Astrocyte (in vitro differentiated cells and primary cell): ENCODE results near the gene SMARCA2. TPM values are rescaled to one million over a fixed set of nuclear protein-coding genes. Genes with fewer than 3 reads are reported as not detected.

Experiments
- DNase-seq: peaks from one replicate; pipeline ENCODE4 v3.0.0-alpha.2; 2010; ENCODE audit warnings: low read depth
- FAIRE-seq: peaks from 2 replicates; lab custom pipeline; 2011; peaks lifted over from hg19 to GRCh38; lab: Jason Lieb, UNC
- H2AFZ ChIP-seq: 2 replicates; pipeline ENCODE4 v1.6.0; 2012; ENCODE audit warnings: low read depth, low read length, inconsistent platforms
- H3K27ac ChIP-seq: 2 replicates; pipeline ENCODE4 v1.5.1; 2011; ENCODE audit warnings: low read depth, low read length, inconsistent platforms
- H3K27me3 ChIP-seq: 2 replicates; pipeline ENCODE4 v1.6.0; 2011; ENCODE audit warnings: low read length, inconsistent platforms; ENCODE audit not compliant: insufficient read depth
- H3K36me3 ChIP-seq: 2 replicates; pipeline ENCODE4 v1.5.1; 2011; ENCODE audit warnings: low read length, inconsistent platforms; ENCODE audit not compliant: insufficient read depth
- H3K4me1 ChIP-seq: 2 replicates; pipeline ENCODE4 v1.5.1; 2011; ENCODE audit warnings: low read length, inconsistent platforms; ENCODE audit not compliant: insufficient read depth
- H3K4me2 ChIP-seq: 2 replicates; pipeline ENCODE4 v1.6.0; 2012; ENCODE audit warnings: low read length, inconsistent platforms
- H3K4me3 ChIP-seq: 2 replicates; pipeline ENCODE4 v1.5.1; 2011; ENCODE audit warnings: low read depth, mild to moderate bottlenecking, low read length, inconsistent platforms; ENCODE audit not compliant: insufficient read depth
- H3K79me2 ChIP-seq: 2 replicates; pipeline ENCODE4 v1.6.0; 2012; ENCODE audit warnings: mild to moderate bottlenecking, low read length, inconsistent platforms; ENCODE audit not compliant: insufficient read depth
- H3K9ac ChIP-seq: 2 replicates; pipeline ENCODE4 v1.6.0; 2012; ENCODE audit warnings: mild to moderate bottlenecking, low read length, inconsistent platforms
- H3K9me3 ChIP-seq: 2 replicates; pipeline ENCODE4 v1.5.1; 2012; ENCODE audit warnings: low read depth, mild to moderate bottlenecking, low read length, inconsistent platforms; ENCODE audit not compliant: insufficient read depth
- H4K20me1 ChIP-seq: 2 replicates; pipeline ENCODE4 v1.6.0; 2012; ENCODE audit warnings: low read length, inconsistent platforms; ENCODE audit not compliant: insufficient read depth
- H3K27ac Mint-ChIP-seq: one replicate; pipeline ENCODE4 v1.8.0; 2021; ENCODE audit warnings: mild to moderate bottlenecking, mixed read lengths; ENCODE audit not compliant: unreplicated experiment
- H3K27me3 Mint-ChIP-seq: one replicate; pipeline ENCODE4 v1.8.0; 2021; ENCODE audit warnings: low read depth, mixed read lengths; ENCODE audit not compliant: unreplicated experiment
- H3K36me3 Mint-ChIP-seq: one replicate; pipeline ENCODE4 v1.8.0; 2021; ENCODE audit warnings: low read depth, mixed read lengths; ENCODE audit not compliant: unreplicated experiment
- H3K4me1 Mint-ChIP-seq: one replicate; pipeline ENCODE4 v1.8.0; 2021; ENCODE audit warnings: low read depth, mixed read lengths; ENCODE audit not compliant: unreplicated experiment
- H3K4me3 Mint-ChIP-seq: one replicate; pipeline ENCODE4 v1.8.0; 2021; ENCODE audit warnings: mild to moderate bottlenecking, moderate library complexity, mixed read lengths; ENCODE audit not compliant: unreplicated experiment
- H3K9me3 Mint-ChIP-seq: one replicate; pipeline ENCODE4 v1.8.0; 2021; ENCODE audit warnings: mild to moderate bottlenecking, mixed read lengths; ENCODE audit not compliant: unreplicated experiment
- EZH2 ChIP-seq: IDR thresholded peaks from 2 replicates; pipeline ENCODE4 v1.6.1; 2012; ENCODE audit warnings: mild to moderate bottlenecking, low read length, inconsistent platforms; ENCODE audit not compliant: insufficient read depth
- total RNA-seq: library from RNA; stranded (reverse); gene quantifications from 2 replicates; pipeline ENCODE4 v1.2.1, GENCODE V29; 2021
- TF ChIP-seq, protein P1 (sequence below): IDR thresholded peaks from 2 replicates; pipeline ENCODE4 v1.5.1; 2011; ENCODE audit warnings: low read depth, mild to moderate bottlenecking, inconsistent platforms, low read length, moderate library complexity; ENCODE audit not compliant: insufficient read depth

Gene SMARCA2
- total RNA-seq, 1 donor from 2014 or later = 54.2 TPM

DNA sequence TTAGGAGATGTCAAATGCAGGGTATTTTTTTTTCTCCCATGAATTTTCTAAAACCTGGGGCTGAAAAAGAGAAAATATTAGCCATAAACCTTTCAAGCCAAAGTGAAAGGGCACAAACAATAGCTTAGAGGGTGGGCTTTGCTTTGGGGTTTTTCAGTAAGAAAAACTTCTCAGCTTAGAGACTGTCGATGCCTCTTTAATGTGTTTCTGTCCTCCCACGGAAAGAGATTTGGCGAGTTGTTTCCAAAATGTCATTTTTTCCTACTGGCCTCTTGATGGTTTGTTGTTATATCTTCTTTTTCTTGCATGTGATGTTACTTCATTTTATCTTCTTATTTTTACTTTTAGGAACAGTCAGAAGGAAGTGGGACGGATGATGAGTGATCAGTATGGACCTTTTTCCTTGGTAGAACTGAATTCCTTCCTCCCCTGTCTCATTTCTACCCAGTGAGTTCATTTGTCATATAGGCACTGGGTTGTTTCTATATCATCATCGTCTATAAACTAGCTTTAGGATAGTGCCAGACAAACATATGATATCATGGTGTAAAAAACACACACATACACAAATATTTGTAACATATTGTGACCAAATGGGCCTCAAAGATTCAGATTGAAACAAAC lies 177.3 kb downstream of the SMARCA2 start:
- H3K4me1 Mint-ChIP-seq = peaks cover 9% of the 10 kb centered on the region
- H3K9ac ChIP-seq = no peak overlapping the region
- H3K36me3 ChIP-seq = peaks cover 7% of the 10 kb centered on the region
- no peaks in the 10 kb centered on the region for H4K20me1 ChIP-seq
- H3K27ac Mint-ChIP-seq = peak overlapping the region; percentile 2
- H3K79me2 ChIP-seq = no peaks in the 10 kb centered on the region
- H3K27me3 Mint-ChIP-seq = no peaks in the 10 kb centered on the region
- no peak overlapping the region for H3K4me2 ChIP-seq
- FAIRE-seq (no peak), DNase-seq (no peak)
- no peaks in the 10 kb centered on the region for H3K9me3 ChIP-seq
- H3K4me3 ChIP-seq = no peak overlapping the region
- H3K9me3 Mint-ChIP-seq = no peaks in the 10 kb centered on the region
- no peak overlapping the region for H3K27ac ChIP-seq
- no peaks in the 10 kb centered on the region for H3K4me1 ChIP-seq
- H2AFZ ChIP-seq = no peak overlapping the region
- H3K36me3 Mint-ChIP-seq = peaks cover 15% of the 10 kb centered on the region
- TF ChIP-seq EZH2 = no peak
- TF ChIP-seq, protein P1, sequence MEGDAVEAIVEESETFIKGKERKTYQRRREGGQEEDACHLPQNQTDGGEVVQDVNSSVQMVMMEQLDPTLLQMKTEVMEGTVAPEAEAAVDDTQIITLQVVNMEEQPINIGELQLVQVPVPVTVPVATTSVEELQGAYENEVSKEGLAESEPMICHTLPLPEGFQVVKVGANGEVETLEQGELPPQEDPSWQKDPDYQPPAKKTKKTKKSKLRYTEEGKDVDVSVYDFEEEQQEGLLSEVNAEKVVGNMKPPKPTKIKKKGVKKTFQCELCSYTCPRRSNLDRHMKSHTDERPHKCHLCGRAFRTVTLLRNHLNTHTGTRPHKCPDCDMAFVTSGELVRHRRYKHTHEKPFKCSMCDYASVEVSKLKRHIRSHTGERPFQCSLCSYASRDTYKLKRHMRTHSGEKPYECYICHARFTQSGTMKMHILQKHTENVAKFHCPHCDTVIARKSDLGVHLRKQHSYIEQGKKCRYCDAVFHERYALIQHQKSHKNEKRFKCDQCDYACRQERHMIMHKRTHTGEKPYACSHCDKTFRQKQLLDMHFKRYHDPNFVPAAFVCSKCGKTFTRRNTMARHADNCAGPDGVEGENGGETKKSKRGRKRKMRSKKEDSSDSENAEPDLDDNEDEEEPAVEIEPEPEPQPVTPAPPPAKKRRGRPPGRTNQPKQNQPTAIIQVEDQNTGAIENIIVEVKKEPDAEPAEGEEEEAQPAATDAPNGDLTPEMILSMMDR = no peak
- no peak overlapping the region for H3K4me3 Mint-ChIP-seq
- no peaks in the 10 kb centered on the region for H3K27me3 ChIP-seq

- Mint-ChIP-seq H3K27ac (no peak overlapping the region), H3K27me3 (no peaks in the 10 kb centered on the region), H3K4me1 (peaks cover 8% of the 10 kb centered on the region), H3K36me3 (peaks cover 15% of the 10 kb centered on the region), H3K4me3 (no peak overlapping the region), H3K9me3 (no peaks in the 10 kb centered on the region)
- H3K9me3 ChIP-seq = no peaks in the 10 kb centered on the region
- FAIRE-seq (no peak), DNase-seq (no peak)
- no peaks in the 10 kb centered on the region for H3K27me3 ChIP-seq
- no peaks in the 10 kb centered on the region for H3K79me2 ChIP-seq
- H3K4me3 ChIP-seq = no peak overlapping the region
- H3K36me3 ChIP-seq = peaks cover 7% of the 10 kb centered on the region
- no peak for TF ChIP-seq EZH2
- TF ChIP-seq, protein P1 = no peak
- no peaks in the 10 kb centered on the region for H4K20me1 ChIP-seq
- no peaks in the 10 kb centered on the region for H3K4me1 ChIP-seq
- no peak overlapping the region for H3K27ac ChIP-seq
- H3K9ac ChIP-seq = no peak overlapping the region
- no peak overlapping the region for H3K4me2 ChIP-seq
- no peak overlapping the region for H2AFZ ChIP-seq
These were observed 178.4 kb downstream of the SMARCA2 start for GRCh38 chr9:2193552-2193951.

- peaks cover 6% of the 10 kb centered on the region for H3K4me1 Mint-ChIP-seq
- Histone ChIP-seq H3K4me2 (no peak overlapping the region), H3K36me3 (peaks cover 5% of the 10 kb centered on the region), H3K27ac (no peak overlapping the region), H3K9me3 (no peaks in the 10 kb centered on the region), H2AFZ (no peak overlapping the region), H3K9ac (no peak overlapping the region), H3K27me3 (no peaks in the 10 kb centered on the region), H4K20me1 (no peaks in the 10 kb centered on the region), H3K4me1 (no peaks in the 10 kb centered on the region), H3K79me2 (no peaks in the 10 kb centered on the region), H3K4me3 (no peak overlapping the region)
- no peak overlapping the region for H3K4me3 Mint-ChIP-seq
- no peak for FAIRE-seq
- no peak for DNase-seq
- peaks cover 5% of the 10 kb centered on the region for H3K9me3 Mint-ChIP-seq
- H3K27ac Mint-ChIP-seq = no peak overlapping the region
- no peaks in the 10 kb centered on the region for H3K27me3 Mint-ChIP-seq
- TF ChIP-seq, protein P1 = no peak
- TF ChIP-seq EZH2 = no peak
- peaks cover 20% of the 10 kb centered on the region for H3K36me3 Mint-ChIP-seq
These were observed 180.1 kb downstream of the SMARCA2 start for GRCh38 chr9:2195211-2195610.
